NCI-H1048 (cell line): ENCODE measurements around the gene OGFR.
A peak's percentile ranks its signal among the peaks of the same experiment; 100 is the strongest.

ENCODE experiments used
- DNase-seq: peaks from one replicate; lab custom pipeline; 2025; lab: John Stamatoyannopoulos, UW

The OGFR gene

GRCh38 chr20:62782149-62782892 is 22.3 kb upstream of the OGFR start:
- no peak for DNase-seq

- DNase-seq = no peak
These were observed 21.7 kb upstream of the OGFR start for GRCh38 chr20:62782893-62783278.

- DNase-seq = no peak
These were observed 20.1 kb upstream of the OGFR start for GRCh38 chr20:62784497-62784896.

- DNase-seq = no peak
These were observed 19.2 kb upstream of the OGFR start for GRCh38 chr20:62785393-62785792.

GRCh38 chr20:62786157-62786556 is 18.5 kb upstream of the OGFR start:
- DNase-seq = no peak

- DNase-seq = no peak
These were observed 17.3 kb upstream of the OGFR start for GRCh38 chr20:62787321-62787720.

GRCh38 chr20:62787866-62788265 is 16.8 kb upstream of the OGFR start:
- DNase-seq = no peak

- no peak for DNase-seq
These were observed 16.0 kb upstream of the OGFR start for GRCh38 chr20:62788607-62789006.

GRCh38 chr20:62790075-62790474 is 14.6 kb upstream of the OGFR start:
- no peak for DNase-seq

GRCh38 chr20:62791301-62792181 is 13.1 kb upstream of the OGFR start:
- peak; percentile 65 for DNase-seq

- DNase-seq = no peak
These were observed 12.3 kb upstream of the OGFR start for GRCh38 chr20:62792182-62792939.

GRCh38 chr20:62792940-62793756 is 11.5 kb upstream of the OGFR start:
- DNase-seq = no peak

- DNase-seq = no peak
These were observed 11.0 kb upstream of the OGFR start for GRCh38 chr20:62793757-62794006.

- DNase-seq = peak; percentile 79
These were observed 10.5 kb upstream of the OGFR start for GRCh38 chr20:62794007-62794724.

- no peak for DNase-seq
These were observed 9.4 kb upstream of the OGFR start for GRCh38 chr20:62795023-62795761.

- no peak for DNase-seq
These were observed 7.7 kb upstream of the OGFR start for GRCh38 chr20:62796699-62797491.

- DNase-seq = no peak
These were observed 6.7 kb upstream of the OGFR start for GRCh38 chr20:62797671-62798532.

GRCh38 chr20:62799036-62799435 is 5.6 kb upstream of the OGFR start:
- no peak for DNase-seq

GRCh38 chr20:62799459-62799858 is 5.2 kb upstream of the OGFR start:
- DNase-seq = no peak
